HG03571 (cell line): ENCODE measurements around the gene WIZ.
A peak's percentile ranks its signal among the peaks of the same experiment; 100 is the strongest.

ENCODE experiments used
- ATAC-seq: cut with Tn5 transposase; IDR thresholded peaks from one replicate; pipeline ENCODE4 v1.9.1; 2021; ENCODE audit not compliant: unreplicated experiment

Gene WIZ

DNA sequence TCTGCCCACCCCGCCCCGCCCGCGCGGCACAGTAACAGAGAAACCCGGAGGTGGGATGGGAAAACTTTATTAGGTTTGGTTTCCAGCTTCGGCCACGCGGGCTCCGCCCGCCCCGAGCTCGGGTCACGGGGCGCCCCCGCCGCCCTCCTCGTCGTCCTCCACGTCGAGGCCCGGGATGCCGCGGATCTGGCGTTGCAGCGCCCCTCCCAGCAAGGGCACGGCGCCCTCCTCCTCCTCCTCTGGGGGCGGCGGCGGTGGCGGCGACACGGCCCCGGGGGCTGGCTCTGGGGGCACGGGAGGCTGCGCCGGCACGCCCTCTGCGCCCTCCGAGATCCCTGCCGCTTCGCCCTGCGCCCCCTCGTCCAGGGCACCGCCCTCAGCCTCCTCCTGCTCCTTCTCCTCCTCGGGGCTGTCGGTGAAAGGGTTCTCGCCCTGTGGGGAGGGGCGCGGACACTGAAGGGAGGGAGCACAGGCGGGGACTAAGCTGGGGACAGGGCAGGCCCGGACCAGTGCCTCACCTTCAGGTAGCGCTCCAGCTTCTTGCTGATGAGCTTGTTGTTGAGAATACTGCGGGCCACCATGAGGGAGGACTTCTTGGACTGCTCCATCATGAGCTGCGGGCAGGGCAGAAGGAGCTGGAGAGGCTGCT lies 69.6 kb downstream of the WIZ start:
- ATAC-seq = peak; percentile 41

DNA sequence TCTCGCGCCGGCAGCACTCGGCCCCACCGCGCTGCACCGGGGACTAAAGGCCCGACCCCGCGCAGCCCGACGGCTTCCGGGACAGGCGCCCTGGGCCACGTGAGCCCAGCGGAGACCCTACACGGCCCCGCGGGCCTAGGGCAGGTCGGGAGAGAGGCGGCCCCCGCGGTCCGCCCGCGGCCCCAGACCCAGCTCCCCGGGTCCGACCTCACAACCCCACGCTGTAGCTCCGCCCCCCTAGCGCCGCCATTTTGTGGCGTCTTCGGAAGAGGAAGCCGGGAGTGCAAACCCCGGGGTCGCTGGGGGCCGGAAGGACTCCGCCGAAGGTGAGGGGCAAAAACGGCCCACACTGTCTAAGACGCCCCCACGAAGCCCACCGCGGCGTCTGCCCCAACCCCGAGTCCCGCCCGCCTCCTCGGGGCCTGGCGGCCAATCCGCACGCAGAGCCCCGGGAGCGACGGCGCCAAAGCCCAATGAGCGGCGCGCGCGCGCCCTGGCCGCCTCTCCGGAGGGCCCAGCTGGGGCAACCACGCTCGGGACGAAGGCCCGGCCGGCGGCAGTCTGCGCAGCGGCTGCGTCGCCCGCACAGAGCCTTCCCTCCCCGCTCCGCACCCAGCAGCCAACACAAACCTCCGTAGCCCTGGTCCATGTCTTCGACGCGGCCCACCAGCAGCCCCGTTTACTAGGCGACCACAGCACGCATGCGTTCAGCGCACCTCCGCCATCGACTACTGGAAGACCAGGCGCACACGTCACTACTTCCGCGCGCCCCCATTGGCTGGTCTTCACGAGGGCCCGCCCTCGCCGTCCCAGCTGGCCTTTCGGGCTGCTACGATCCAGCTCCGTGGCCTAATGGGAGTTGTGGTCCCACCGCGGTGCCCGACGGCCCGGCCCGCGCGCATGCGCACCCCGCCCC lies 70.4 kb downstream of the WIZ start, which contains the start of gene AKAP8:
Gene AKAP8 (minus strand): TSS at position 705 of the 916 bp plus-strand sequence. CDS start 56 bp downstream, at position 649.
- peak; percentile 70 for ATAC-seq

DNA sequence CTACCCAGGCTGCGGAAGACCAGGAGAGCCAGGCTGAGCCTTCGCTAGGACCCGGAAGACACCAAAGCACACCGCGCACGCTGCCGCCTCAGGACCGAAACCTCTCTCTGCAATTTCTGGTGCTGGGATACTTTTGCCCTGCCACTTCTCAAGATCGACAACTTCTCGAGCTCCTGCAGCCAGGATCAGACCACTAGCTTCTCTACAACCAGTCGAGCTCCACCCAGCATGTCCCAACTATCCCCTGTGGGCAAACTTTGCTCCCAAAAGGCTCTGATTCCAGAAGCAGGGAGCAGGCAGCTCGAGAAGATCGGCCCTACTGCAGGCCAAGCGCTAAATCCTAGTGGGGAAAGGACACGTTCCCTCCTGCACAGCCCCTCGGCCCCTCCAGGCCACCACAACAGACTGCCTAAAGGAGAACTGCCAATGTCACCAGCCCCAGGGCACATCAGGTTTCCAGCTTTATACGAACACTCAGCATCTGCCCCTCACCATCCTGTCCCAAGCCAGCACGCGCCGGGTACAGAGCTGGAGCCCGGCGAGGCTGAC lies 71.1 kb downstream of the WIZ start:
- ATAC-seq = no peak

DNA sequence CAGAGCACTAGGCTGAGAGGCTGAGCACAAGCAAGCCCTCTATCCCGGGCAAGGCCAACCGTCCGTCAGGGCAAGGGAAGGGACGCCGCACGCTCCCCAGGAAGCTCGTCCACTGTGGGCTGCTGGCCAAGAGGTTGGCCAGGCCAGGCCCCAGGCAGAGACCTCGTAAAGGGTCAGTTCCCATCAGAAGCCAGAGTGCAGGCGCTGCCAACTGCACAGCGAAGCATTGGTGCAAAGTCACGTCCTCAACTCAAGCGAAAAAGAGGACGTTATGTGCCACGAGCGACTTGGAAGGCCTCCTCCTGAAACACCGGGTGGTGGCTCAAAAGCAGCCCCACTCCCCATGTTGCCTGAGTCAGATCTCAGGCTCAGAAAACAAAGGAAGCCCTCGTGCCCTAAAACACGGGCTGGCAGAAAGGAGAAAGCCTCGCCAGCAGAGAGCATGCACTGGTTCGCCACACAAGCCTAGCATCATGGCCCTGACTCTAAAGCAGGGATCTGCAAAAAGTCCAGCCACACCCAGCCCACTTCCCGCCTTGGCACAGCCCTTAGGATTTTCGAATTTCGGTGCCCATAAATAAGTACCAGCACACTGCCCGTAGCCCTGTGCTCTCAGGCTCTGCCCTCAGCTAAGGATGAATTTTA lies 74.8 kb downstream of the WIZ start:
- ATAC-seq = no peak

DNA sequence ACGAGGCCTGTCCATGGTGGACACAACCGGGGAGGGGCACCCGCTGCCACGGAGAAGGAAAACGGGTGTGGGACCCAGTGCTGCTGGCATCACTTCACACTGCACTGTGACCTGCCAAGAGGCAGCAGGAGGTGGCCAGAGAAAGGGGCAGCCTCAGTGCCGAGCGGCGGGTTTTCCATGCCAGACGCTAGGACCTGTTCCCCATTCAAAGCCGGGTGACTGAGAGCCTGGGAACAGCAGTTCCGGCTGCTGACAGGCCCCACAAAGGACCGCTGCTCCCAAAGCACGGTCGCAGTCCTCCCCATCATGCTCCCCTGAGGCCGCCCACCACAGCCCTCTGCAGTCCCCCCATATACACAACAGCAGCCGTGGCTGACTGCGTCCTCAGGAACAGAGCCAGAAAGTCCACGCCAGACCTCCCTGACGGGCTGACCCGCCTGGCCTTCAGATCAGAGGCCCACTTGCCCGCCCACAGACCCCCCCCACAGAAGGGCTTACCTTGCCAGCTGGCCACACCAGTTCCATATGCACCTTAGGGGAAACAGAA lies 75.6 kb downstream of the WIZ start:
- ATAC-seq = no peak

DNA sequence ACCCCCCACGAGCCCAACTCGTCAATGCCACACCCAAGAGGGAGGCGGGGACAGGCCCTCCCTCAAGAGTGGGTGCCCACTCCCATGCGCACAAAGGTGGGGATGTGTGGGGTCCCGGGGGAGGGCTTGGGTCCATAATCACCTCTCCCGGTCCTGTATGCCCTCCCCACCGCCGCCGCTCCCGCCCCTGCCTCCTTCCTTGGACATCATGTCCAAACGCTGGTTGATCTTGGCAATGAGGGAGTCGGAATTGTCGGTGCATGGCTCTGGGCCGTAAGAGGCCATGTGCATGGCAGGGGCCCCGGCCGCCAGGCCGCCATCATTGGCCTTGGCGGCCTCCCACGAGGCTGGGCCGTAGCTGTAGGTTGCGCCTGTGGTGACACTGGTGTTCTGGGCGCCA lies 76.1 kb downstream of the WIZ start:
- ATAC-seq = no peak

DNA sequence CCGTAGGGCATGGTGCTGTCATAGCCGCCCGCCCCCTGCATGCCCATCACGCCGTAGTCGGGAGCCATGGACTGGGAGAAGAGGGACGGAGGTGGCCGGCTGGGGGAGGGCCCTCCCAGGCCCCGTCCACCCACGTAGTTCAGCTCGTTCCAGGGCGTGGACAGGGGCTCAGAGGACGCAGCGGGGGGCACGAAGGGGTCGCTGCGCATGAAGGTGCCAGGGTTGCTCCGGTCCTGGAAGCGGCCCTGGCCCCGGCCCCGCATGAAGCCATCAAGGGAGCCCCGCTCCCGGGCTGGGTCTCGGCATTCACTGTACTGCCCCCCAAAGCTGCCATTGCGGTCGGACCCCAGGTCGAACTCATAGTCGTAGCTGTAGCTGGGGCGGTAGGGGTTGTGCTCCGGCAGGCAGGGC lies 76.9 kb downstream of the WIZ start:
- ATAC-seq = no peak

DNA sequence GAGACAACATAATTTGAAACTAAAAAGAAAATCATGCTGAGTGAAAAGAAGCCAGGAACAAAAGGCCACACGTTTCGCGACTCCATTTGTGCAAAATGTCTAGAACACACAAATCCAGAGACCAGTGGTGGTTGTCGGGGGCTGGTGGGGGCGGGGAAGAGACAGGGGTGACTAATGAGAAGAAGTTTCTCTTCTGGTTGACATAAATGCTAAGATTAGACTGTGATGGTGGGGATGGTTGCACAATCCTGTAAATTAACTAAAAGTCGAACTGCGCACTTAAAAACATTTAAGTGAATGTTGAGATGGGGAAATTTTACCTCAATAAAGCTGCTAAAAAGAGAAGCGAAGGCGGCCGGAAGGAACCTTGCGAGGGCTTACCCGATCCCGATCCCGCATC lies 77.3 kb downstream of the WIZ start:
- no peak for ATAC-seq

DNA sequence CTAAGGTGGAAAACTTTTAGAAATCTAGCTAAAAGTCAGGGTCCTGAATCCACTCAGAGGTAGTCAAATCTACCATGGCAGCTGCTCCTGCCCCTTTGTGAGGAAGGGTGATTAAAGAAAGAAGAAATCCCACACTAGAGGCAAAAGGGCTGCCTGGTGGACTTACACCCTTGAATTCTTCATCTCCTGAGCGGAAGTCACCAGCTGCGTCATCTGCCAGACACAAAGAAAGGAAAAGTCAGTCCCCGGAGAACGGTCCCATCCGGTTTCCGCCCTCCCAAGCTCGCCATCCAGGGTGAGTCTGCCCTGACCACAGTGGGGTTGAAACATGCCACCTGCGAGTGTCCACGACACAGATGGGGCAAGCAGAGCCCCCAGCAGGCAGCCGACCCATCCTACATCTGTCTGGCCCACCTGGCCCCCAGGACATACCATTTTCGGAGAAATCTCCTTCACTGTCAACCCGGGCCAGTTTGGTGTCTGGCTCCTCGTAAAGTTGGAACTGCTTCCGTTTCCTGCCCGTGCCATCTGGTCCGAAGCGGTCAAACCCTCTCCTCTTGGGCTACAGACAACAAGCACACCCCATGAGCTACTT lies 77.9 kb downstream of the WIZ start:
- no peak for ATAC-seq

DNA sequence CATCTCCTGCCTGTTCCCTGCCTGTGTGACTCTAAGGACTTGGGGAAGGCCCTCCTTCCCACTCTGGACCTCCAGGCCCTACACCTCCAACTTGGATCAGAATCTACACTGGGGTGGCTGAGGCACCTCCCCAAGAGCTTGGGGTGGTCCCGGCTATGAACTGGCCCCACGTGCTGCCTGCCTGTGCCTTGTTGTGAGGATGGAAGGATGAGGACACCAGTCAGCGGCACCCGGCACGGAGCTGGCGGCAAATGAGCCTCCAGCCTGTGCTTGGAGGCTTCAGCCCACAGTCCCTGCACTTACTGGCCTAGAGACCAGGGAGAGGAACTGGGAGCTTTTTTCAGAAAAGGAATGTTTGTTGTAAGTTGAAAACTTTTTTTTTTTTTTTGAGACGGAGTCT lies 78.6 kb downstream of the WIZ start:
- ATAC-seq = no peak
